ENCODE results near the gene MCCC2.
"Not testable (repeated sequence)": the region's sequence is repeated elsewhere in the genome, so short reads cannot be mapped to it uniquely, and the experiment has no call there.

Gene MCCC2

DNA sequence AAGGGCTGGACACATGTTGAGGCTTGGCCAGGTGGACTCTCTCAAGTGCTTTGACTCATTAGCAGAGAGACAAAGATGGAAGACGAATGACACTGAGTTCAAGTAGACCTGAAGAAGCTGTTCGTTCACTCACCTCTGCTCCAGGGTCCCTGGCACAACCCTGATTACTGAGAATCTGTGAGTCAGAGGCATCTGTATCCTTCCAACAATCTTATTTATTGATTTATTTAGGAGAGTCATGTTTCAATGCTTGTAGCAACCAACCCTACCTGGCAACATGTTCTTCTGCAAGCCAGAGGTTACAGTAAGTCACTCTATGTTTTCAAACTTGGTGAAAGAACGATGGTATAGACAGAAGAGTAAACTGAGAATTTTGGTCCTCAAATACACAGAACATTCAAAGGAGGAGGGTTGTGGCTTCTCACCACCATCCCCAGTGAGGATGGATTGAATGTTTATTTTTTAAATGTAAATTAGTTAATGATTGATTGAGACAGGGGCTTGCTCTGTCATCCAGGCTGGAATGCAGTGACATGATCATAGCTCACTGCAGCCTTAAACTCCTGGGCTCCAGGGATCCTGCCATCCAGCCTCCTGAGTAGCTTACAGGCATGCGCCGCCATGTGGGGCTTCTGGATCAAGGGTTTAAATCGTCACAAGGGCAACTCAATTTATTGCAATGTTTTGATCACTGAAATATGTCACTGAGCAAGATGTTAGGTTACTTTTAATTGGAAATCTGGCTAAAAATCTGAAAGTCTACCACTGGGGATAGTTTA, 76.2 kb downstream of the MCCC2 start:
- DNase-seq = no peak

DNA sequence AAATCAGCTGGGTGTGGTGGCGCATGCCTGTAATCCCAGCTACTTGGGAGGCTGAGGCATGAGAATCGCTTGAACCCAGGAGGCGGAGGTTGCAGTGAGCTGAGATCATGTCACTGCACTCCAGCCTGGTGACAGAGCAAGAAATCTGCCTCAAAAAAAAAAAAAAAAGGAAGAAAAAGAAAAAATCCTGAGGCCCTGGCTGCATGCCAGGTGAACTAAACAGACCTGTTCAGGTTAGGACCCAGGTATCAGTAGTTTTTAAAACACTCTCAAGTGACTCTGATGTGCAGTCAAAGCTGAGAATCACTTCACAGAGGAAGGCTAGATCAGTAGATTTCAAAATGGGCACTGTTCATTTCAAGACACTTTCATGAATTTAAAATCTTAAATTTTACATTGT, 77.5 kb downstream of the MCCC2 start:
- not testable (repeated sequence) for DNase-seq

- no peak for DNase-seq
These were observed 79.2 kb downstream of the MCCC2 start for GRCh38 chr5:71666321-71666720.

DNA sequence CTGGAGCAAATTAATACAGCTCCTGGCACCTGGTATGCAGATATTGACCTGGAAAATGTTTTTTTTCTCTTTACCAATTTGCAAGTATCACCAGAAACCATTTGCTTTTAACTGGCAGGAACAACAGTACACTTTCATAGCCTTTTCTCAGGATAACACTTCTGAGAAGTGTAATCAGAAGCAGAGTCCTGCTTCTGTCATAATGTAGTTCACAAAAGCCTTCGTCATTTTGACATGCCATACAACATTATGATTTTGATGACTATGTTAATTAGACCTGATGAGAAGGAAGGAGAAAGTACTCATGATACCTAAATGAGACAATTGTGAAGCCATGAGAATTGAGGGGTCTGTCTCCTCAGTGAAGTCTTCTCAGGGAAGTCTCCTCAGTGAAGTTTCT, 90.8 kb downstream of the MCCC2 start:
- DNase-seq = no peak

GRCh38 chr5:71679714-71680113, 92.6 kb downstream of the MCCC2 start:
- DNase-seq = no peak

DNA sequence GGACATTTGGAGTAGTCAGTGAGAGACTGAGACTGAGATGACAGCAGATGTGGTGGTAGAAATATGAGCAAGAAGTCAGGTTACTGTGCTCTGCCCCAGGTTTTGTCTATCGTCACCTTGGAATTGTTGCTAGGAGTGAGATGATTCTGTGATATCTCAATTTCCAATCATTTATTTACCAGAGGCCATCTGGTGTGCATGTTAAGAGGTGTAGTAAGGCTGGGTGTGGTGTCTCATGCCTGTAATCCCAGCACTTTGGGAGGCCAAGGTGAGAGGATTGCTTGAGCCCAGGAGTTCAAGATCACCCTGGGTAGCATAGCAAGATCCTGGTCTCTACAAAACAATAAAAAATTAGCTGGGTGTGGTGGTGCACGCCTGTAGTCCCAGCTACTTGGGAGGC, 93.4 kb downstream of the MCCC2 start:
- DNase-seq = no peak

- DNase-seq = no peak
These were observed 94.2 kb downstream of the MCCC2 start for GRCh38 chr5:71681296-71681695.

DNA sequence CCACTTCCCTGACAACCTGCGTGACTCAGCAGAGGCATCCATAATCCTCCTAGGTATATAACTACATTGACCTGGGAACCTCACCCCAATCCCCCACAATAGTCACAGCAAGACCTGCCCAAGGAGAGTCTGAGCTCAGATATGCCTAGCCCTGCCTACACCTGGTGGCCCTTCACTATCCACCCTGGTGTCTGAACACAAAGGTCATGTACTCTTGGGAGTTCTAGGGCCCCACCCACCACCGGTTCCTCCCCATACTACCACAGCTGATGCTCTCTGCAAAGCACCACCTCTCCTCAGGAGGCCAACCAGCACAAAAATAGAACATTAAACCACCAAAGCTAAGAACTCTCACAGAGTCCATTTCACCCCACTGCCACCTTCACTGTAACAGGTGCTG, 97.2 kb downstream of the MCCC2 start:
- no peak for DNase-seq

- DNase-seq = no peak
These were observed 106.8 kb downstream of the MCCC2 start for GRCh38 chr5:71693828-71694427.

DNA sequence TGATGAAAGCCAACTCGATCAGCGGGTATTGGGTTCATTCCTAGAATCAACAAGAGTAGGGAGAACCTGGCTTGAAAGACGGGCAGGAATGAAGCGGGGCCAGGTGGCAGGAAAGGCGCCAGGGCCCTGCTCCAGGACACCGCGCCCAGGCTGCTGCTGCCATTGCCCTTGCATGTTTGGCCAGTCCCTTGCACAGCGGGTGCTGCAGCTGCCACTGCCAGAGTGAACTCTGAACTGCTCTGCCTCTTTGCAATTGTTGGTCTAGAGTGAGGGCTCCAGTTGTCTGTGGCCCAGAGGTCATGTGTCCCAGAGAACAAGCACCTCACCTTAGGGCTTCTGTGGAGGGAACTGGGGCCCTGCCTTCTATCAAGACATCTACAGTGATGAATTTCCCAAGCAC, 107.9 kb downstream of the MCCC2 start:
- no peak for DNase-seq

GRCh38 chr5:71695595-71695994, 108.5 kb downstream of the MCCC2 start:
- no peak for DNase-seq

- DNase-seq = no peak
These were observed 110.8 kb downstream of the MCCC2 start for GRCh38 chr5:71697967-71698366.

DNA sequence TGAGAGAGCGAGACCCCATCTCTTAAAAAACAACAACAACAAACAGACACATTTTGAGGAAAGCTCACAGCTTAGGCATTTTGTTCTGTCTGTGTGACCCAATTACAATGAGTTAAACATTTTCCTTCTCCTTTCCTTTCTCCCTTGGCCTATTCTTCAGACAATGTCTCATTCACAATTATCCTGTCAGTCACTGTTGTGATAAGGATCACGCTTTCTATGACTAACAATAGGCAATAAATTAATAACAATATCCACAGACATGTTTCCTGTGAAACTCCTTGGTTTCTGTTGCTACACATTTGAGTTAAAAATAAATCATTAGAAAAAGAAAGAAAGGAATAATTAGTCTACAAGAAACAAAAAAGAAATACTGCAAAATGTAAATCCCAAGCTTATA, 112.1 kb downstream of the MCCC2 start:
- no peak for DNase-seq

DNA sequence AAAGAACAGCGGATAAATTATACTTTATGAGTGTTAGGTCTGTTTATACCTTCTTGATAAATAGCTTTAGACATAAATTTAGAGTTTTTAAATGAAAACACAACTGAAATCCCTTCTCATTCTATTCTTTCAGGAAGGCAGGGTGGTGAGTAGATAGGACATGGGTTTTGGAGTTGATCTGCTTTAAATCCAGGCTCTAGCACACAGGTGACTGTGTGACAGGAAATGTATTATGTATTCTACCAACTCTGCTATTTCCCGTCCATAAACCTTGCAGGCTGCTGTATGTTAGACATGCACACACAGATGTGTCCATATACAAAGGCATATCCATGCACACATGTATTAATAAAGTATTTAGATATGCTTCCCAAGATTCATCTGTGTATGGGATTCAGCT, 112.6 kb downstream of the MCCC2 start:
- no peak for DNase-seq

DNA sequence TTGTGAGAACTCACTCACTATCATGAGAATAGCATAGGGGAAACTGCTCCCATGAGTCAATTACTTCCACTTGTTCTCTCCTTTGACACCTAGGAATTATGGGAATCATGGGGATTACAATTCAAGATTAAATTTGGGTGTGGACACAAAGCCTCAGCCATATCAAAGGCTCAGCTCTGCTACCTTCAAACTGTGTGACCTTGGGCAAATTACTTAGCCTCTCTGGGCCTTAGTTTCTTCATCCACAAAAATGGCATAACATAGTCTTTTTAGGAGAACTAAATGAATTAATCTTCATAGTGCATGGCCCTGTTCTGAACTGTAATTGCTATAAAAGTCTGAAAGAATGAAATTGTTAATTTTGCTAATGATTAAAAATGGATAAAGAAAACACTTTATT, 113.7 kb downstream of the MCCC2 start:
- no peak for DNase-seq

GRCh38 chr5:71701407-71701806, 114.3 kb downstream of the MCCC2 start:
- no peak for DNase-seq

- no peak for DNase-seq
These were observed 116.8 kb downstream of the MCCC2 start for GRCh38 chr5:71703941-71704340.

DNA sequence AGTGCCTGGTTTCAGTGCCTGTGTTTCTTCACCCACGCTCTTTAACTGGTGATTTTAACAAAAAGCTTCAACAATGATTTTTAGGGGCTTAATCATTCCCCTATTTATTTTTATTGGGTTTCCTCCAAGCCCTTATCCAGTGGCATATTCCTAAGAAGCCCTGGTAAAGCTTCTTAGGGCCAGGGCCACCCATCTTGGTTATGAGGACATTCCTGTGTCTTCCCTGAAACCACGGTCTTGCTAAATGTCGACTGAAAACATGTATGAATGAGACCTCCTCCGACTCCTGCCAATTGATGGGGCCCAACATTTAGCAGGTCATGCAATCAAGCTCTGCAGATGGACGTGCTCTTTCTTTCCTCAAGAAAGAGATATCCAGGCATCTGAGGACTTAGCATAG, 118.3 kb downstream of the MCCC2 start:
- DNase-seq = no peak

GRCh38 chr5:71706906-71707305, 119.8 kb downstream of the MCCC2 start:
- DNase-seq = no peak
